OCI-LY7 (cell line): ENCODE data around the gene PDHX. TPM values are rescaled to one million over a fixed set of nuclear protein-coding genes. Genes with fewer than 3 reads are reported as not detected.

ENCODE experiments used
- BruUV-seq: library from RNA; stranded (reverse); fragments of 400-500 nt; replicated peaks from 2 replicates; lab custom pipeline; 2021; lab: Mats Ljungman, UMichigan
- CTCF ChIA-PET: fragments of 300-600 bp; sonication (Branson Sonifier 250); formaldehyde crosslinking; loops from one replicate; lab custom pipeline; 2022; ENCODE audit warnings: antibody characterized with exemption; ENCODE audit not compliant: unreplicated experiment; lab: Charles Lee
- POLR2A ChIA-PET: fragments of 300-600 bp; sonication (Branson Sonifier 250); formaldehyde crosslinking; loops from one replicate; lab custom pipeline; 2022; ENCODE audit warnings: antibody characterized with exemption; lab: Charles Lee
- DNase-seq: peaks from one replicate; pipeline ENCODE4 v3.0.0-alpha.2; 2015; ENCODE audit warnings: low spot score
- H2AFZ ChIP-seq: fragments of 200-600 bp; sonication (generic), shearing (Covaris generic); 2 replicates; pipeline ENCODE4 v1.6.1; 2014; ENCODE audit warnings: mild to moderate bottlenecking, antibody characterized with exemption, low read length, moderate library complexity
- H3K27ac ChIP-seq: fragments of 200-600 bp; sonication (generic); 2 replicates; pipeline ENCODE4 v1.5.1; 2014; ENCODE audit warnings: mixed run types, low read depth, mild to moderate bottlenecking, moderate library complexity, low read length, inconsistent platforms; ENCODE audit not compliant: poor library complexity, severe bottlenecking
- H3K36me3 ChIP-seq: fragments of 200-600 bp; sonication (generic); 2 replicates; pipeline ENCODE4 v1.6.1; 2014; ENCODE audit warnings: mild to moderate bottlenecking, antibody characterized with exemption, low read length, moderate library complexity, mixed read lengths; ENCODE audit not compliant: insufficient read depth
- H3K4me1 ChIP-seq: fragments of 200-600 bp; sonication (generic); 2 replicates; pipeline ENCODE4 v1.5.1; 2014; ENCODE audit warnings: mild to moderate bottlenecking, low read length; ENCODE audit not compliant: insufficient read depth, poor library complexity, severe bottlenecking
- H3K4me2 ChIP-seq: fragments of 200-600 bp; sonication (generic); 2 replicates; pipeline ENCODE4 v1.6.1; 2014; ENCODE audit warnings: mild to moderate bottlenecking, low read length
- H3K4me3 ChIP-seq: fragments of 200-600 bp; sonication (generic); 2 replicates; pipeline ENCODE4 v1.5.1; 2014; ENCODE audit warnings: mild to moderate bottlenecking, low read depth, low read length; ENCODE audit not compliant: poor library complexity, severe bottlenecking
- H3K79me2 ChIP-seq: fragments of 200-600 bp; sonication (generic); 2 replicates; pipeline ENCODE4 v1.6.1; 2016; ENCODE audit warnings: low read depth, mild to moderate bottlenecking, low read length, moderate library complexity, mixed read lengths; ENCODE audit not compliant: insufficient read depth
- H3K9me2 ChIP-seq: fragments of 200-600 bp; sonication (generic); 2 replicates; pipeline ENCODE4 v1.6.1; 2016; ENCODE audit warnings: mild to moderate bottlenecking, low read length, mixed read lengths; ENCODE audit not compliant: insufficient read depth
- H3K9me3 ChIP-seq: fragments of 200-600 bp; sonication (generic); 2 replicates; pipeline ENCODE4 v1.6.1; 2014; ENCODE audit warnings: mild to moderate bottlenecking, mixed run types, low read length, mixed read lengths
- H4K20me1 ChIP-seq: fragments of 200-600 bp; sonication (generic); 2 replicates; pipeline ENCODE4 v1.6.1; 2014; ENCODE audit warnings: mild to moderate bottlenecking, antibody characterized with exemption, low read length, moderate library complexity, mixed read lengths; ENCODE audit not compliant: insufficient read depth
- CTCF ChIP-seq: fragments of 200-600 bp; sonication (generic); conservative IDR thresholded peaks from 2 replicates; pipeline ENCODE4 v1.5.1; 2014; ENCODE audit warnings: mild to moderate bottlenecking, antibody characterized with exemption, low read length, moderate library complexity, mixed read lengths
- EZH2phosphoT487 ChIP-seq: fragments of 200-600 bp; sonication (generic); IDR thresholded peaks from 2 replicates; pipeline ENCODE4 v1.6.1; 2018; ENCODE audit warnings: low read depth, borderline replicate concordance, mild to moderate bottlenecking, mixed run types, antibody characterized with exemption, low read length, moderate library complexity, mixed read lengths
- intact Hi-C: fragments of 100-400 bp; cut with micrococcal nuclease; formaldehyde crosslinking; loops from one replicate; pipeline ENCODE4 v1.10.0; 2022; ENCODE audit not compliant: unreplicated experiment
- total RNA-seq, 2 experiments: library from RNA; depleted of rRNA in 1 of 2; stranded (reverse); fragments of >200 nt in 1 of 2; shearing (Covaris generic) in 1 of 2; gene quantifications; 2 replicates each; pipeline ENCODE4 v1.2.3, GENCODE V29; 2014 to 2022

PDHX gene
- total RNA-seq, 2 experiments from 2014 or later: 18.0 to 50.9 TPM

GRCh38 chr11:34948696-34949095 lies 32.3 kb downstream of the PDHX start:
- Histone ChIP-seq H3K4me3 (no peak overlapping the region), H3K36me3 (no peaks in the 10 kb centered on the region; the same call in 1 of the 2 replicates), H3K27ac (no peak overlapping the region), H3K9me3 (0 out of 2 replicates have a peak, but pooled peaks cover 6% of the 10 kb centered on the region), H3K4me2 (no peak overlapping the region), H3K9me2 (no peaks in the 10 kb centered on the region), H3K4me1 (no peaks in the 10 kb centered on the region), H3K79me2 (no peaks in the 10 kb centered on the region), H2AFZ (no peak overlapping the region), H4K20me1 (no peaks in the 10 kb centered on the region)
- TF ChIP-seq EZH2phosphoT487 (no peak), CTCF (no peak)
- intact Hi-C loops: no loop called here
- POLR2A ChIA-PET: interaction anchor here (0.6 to 0.7 kb wide), 3 partner anchors 11 to 332 kb away, joined by 3 to 6 read pairs (median 3); no protein-coding TSS in a partner anchor
- no TSS peak for BruUV-seq
- CTCF ChIA-PET: no interaction called here
- no peak for DNase-seq

GRCh38 chr11:34953955-34954354 lies 37.5 kb downstream of the PDHX start:
- BruUV-seq: no TSS peak
- Histone ChIP-seq H3K4me1 (no peaks in the 10 kb centered on the region), H3K79me2 (no peaks in the 10 kb centered on the region), H3K36me3 (no peaks in the 10 kb centered on the region; the same call in 1 of the 2 replicates), H3K4me3 (no peak overlapping the region), H3K27ac (no peak overlapping the region), H3K9me2 (no peaks in the 10 kb centered on the region), H4K20me1 (no peaks in the 10 kb centered on the region), H3K4me2 (no peak overlapping the region), H2AFZ (no peak overlapping the region), H3K9me3 (no peaks in the 10 kb centered on the region)
- CTCF ChIA-PET: no interaction called here
- TF ChIP-seq CTCF (no peak), EZH2phosphoT487 (no peak)
- no peak for DNase-seq
- intact Hi-C loops: no loop called here
- POLR2A ChIA-PET: interaction anchor here (1.2 to 1.4 kb wide), 2 partner anchors 16 to 30 kb away, joined by 3 to 4 read pairs; no protein-coding TSS in a partner anchor

- Histone ChIP-seq H2AFZ (no peak overlapping the region), H3K79me2 (no peaks in the 10 kb centered on the region), H3K4me2 (no peak overlapping the region), H3K36me3 (no peaks in the 10 kb centered on the region; the same call in none of the 2 replicates), H3K9me3 (no peaks in the 10 kb centered on the region), H4K20me1 (no peaks in the 10 kb centered on the region), H3K4me1 (no peaks in the 10 kb centered on the region), H3K9me2 (no peaks in the 10 kb centered on the region), H3K4me3 (no peak overlapping the region), H3K27ac (no peak overlapping the region)
- intact Hi-C loops: no loop called here
- POLR2A ChIA-PET: interaction anchor here (0.5 kb wide), 1 partner anchor 20 kb away, joined by 3 read pairs; no protein-coding TSS in a partner anchor
- CTCF ChIA-PET: no interaction called here
- no TSS peak for BruUV-seq
- no peak for DNase-seq
- no peak for TF ChIP-seq EZH2phosphoT487
- no peak for TF ChIP-seq CTCF
Observed at GRCh38 chr11:34957206-34957605, 40.8 kb downstream of the PDHX start.
